Fibroblast of pulmonary artery (primary cell): Measurements from ENCODE around the gene RNF149.
"Not testable (repeated sequence)": the region's sequence is repeated elsewhere in the genome, so short reads cannot be mapped to it uniquely, and the experiment has no call there.

Experiments used
- DNase-seq: peaks from one replicate; pipeline ENCODE4 v3.0.0-alpha.2; 2010; ENCODE audit warnings: low read depth
- H3K4me3 ChIP-seq: replicated peaks from 2 replicates; pipeline ENCODE4 v1.5.1; 2011; ENCODE audit warnings: low read depth, mild to moderate bottlenecking, control low read depth, low read length, moderate library complexity
- TF ChIP-seq, protein P1 (sequence below): IDR thresholded peaks from 2 replicates; pipeline ENCODE4 v1.5.1; 2011; ENCODE audit warnings: mild to moderate bottlenecking, control low read depth, low read length, inconsistent platforms; ENCODE audit errors: missing control alignments

RNF149 gene

DNA sequence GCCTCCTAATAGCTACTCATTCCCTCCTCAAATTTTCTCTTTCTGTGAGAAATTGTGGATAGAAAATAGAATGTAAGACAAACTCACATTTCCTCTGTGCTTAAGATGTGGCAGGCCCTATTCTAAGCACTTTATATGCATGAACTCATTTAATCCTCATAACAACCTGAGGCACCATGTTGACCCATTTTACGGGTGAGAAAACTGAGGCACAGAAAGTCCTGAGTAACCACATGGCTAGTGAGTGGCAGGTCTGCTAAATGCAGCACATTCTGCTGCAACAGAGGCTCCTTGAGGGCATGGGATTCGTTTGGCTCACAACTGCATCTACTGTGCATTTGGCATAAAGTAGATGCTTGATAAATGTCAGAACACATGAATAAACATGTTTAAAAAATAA, 22.7 kb upstream of the RNF149 start:
- TF ChIP-seq, protein P1, sequence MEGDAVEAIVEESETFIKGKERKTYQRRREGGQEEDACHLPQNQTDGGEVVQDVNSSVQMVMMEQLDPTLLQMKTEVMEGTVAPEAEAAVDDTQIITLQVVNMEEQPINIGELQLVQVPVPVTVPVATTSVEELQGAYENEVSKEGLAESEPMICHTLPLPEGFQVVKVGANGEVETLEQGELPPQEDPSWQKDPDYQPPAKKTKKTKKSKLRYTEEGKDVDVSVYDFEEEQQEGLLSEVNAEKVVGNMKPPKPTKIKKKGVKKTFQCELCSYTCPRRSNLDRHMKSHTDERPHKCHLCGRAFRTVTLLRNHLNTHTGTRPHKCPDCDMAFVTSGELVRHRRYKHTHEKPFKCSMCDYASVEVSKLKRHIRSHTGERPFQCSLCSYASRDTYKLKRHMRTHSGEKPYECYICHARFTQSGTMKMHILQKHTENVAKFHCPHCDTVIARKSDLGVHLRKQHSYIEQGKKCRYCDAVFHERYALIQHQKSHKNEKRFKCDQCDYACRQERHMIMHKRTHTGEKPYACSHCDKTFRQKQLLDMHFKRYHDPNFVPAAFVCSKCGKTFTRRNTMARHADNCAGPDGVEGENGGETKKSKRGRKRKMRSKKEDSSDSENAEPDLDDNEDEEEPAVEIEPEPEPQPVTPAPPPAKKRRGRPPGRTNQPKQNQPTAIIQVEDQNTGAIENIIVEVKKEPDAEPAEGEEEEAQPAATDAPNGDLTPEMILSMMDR, result no peak
- no peak for DNase-seq
- no peak overlapping the region for H3K4me3 ChIP-seq

DNA sequence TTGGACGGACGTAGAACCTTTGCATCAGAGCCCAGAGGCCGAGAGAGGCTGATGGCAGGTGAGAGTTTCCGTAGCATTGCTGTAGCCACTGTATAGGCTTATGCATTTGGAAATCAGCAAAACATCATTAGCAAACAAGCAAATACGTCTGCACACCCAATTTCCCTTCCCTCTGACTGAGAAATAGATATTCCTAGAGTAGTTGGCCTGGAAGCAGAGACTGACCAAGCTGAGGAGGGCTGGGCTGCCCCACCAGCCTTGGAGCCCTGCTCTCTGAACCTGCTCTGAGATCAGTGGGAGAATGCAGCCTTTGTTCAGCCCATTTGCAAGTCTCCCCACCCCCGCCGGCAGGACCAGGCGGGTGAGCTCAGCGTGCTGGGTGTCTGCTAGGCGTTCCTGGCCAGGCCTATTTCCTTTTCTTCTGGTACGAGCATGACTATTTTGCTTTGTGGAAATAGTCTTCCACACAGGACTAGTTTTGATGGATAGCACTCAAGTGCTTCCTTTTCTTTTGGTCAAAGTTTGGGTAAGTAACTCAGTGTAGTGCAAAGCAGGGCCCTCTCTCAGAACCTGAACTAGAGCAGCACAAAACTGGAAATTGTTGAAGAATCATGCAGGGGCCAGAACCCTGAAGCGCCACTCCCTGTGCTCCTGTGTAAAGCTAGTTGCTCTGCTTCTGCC, 21.9 kb upstream of the RNF149 start:
- DNase-seq, result peak; percentile 35
- TF ChIP-seq, protein P1, result no peak
- no peak overlapping the region for H3K4me3 ChIP-seq

DNA sequence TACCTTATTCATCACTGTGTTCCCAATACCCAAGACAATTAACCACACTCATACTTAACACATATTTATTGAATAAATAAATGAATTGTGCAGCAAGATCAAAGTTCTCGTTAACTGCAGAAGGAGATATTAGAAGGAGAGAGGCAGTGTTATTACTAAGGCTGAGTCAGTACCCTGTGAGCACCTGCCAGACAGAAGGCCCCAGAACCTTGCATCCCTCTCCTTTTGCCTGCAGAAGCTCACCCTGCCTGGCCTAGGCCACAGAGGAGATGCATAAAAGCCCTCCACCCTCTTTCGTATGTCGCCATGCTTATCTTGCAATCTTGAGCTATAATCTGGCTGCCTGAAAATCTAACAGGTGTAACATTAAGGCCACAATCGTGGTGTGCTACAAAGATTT, 20.5 kb upstream of the RNF149 start:
- H3K4me3 ChIP-seq, result no peak overlapping the region
- DNase-seq, result no peak
- TF ChIP-seq, protein P1, result no peak

DNA sequence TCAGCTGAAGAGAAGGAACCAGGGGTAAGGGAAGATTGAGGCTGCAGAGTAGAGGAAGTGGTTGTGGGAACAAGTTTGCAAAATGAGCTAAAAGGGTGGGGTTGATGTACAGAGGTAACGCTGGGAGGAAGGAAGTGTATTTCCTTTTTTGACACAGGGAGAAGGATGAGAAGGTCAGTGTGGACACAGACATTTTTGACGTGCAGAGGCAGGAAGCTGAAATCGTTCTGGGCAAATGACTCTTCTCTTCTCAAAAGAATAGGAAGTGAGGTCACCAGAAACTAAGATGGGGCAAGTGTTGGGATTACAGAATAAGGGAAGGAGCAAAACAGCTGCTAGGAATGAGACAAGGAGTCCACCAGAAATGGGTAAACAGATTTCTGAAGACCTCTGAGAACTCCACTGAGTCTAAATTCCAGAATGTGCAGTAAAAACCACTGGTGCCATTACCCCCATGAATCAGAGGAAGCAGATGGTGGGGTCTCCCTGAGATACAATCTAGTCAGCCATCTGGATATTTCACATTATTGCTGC, 20.0 kb upstream of the RNF149 start:
- DNase-seq, result peak; percentile 70
- TF ChIP-seq, protein P1, result no peak
- H3K4me3 ChIP-seq, result no peak overlapping the region

DNA sequence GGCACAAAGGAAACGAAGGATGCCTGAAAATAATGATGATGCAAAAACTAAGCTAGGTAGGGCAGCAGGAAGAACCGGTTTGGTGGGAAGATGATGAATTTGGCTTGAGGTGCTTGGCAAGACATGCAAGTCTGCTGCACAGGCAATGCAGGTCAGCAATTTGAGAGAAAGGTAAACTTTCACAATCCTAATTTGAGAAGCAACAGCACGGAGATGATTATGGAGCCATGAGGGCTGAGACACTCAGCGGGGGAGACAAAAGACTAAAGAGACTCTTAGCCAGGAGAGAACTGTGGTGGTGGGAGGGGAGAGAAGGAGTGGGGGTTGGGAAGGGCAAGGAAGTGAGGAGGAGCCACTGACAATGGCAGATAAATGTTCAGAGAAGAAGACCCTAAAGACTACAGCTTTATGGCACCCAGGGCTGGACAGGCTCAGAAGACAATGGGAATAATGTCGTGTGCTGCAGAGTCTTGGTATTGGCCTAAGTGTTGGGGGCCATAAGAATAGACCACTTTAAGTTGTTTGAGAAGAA, 19.4 kb upstream of the RNF149 start:
- TF ChIP-seq, protein P1, result no peak
- H3K4me3 ChIP-seq, result no peak overlapping the region
- no peak for DNase-seq

DNA sequence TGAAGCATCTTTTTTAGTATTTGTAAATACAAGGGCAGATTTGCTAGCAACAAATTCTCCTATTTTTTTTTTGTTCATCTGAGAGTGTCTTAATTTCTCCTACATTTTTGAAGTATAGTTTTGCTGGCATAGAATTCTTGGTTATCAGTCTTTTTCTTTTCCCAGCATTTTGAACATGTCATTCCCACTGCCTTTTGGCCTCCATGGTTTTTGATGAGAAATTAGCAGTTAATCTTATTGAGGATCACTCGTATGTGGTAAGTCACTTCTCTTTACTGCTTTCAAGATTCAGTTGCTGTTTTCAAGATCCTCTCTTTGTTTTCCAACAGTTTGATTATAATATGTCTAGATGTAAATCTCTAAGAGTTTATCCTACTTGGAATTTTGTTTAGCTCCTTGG, 16.9 kb upstream of the RNF149 start:
- TF ChIP-seq, protein P1, result no peak
- no peak for DNase-seq
- no peak overlapping the region for H3K4me3 ChIP-seq

DNA sequence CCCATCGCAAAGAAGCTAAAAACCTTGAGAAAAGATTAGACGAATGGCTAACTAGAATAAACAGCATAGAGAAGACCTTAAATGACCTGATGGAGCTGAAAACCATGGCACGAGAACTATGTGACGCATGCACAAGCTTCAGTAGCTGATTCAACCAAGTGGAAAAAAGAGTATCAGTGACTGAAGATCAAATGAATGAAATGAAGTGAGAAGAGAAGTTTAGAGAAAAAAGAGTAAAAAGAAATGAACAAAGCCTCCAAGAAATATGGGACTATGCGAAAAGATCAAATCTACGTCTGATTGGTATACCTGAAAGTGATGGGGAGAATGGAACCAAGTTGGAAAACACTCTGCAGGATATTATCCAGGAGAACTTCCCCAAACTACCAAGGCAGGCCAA, 8.1 kb upstream of the RNF149 start:
- not testable (repeated sequence) for H3K4me3 ChIP-seq, DNase-seq
